Measurements from ENCODE around the gene SPOCD1.
A peak's percentile ranks its signal among the peaks of the same experiment; 100 is the strongest.

The SPOCD1 gene

DNA sequence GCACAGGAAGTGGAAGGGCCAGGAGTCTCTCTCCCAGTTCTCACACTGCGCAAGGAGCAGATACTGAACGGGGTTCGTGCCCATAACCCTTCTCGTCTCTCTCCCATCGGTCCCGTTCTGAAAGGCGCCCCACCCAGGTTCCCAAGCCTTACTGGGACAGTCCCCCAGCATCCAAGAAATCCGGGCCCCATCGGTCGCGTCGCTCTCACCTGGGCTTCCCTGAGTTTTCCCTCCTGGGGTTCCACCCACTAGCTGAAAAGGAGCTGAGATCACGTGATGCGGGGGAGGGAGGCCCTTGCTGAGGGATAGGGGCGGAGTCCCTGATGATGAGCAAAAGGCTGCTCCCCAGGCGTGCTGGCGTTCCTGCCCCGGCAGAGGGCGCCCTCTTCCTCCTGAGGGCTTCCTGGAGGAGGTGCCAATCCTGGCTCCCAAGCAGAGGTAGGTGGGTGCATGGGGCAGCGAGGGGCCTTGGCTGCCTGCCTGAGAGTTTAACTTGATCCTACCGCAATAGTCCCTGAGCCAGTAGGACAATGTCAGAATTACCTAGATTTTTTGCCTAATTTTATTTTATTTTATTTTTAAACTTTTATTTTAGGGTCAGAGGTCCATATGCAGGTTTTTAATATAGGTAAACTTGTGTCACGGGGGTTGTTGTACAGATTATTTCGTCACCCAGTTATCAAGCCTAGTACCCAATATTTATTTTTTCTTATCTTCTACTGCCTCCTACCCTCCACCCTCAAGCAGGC lies at the start of gene SPOCD1:
TSS of gene SPOCD1 (minus strand) at position 271 of the 749 bp plus-strand sequence. CDS start 689 bp downstream, outside the sequence.
- DNase-seq = peak; percentile 90

GRCh38 chr1:31862071-31862470 lies 46.2 kb upstream of the SPOCD1 start:
- no peak for DNase-seq

GRCh38 chr1:31861346-31861745 lies 45.5 kb upstream of the SPOCD1 start:
- no peak for DNase-seq

- no peak for DNase-seq
These were observed 44.8 kb upstream of the SPOCD1 start for GRCh38 chr1:31860581-31860980.

DNA sequence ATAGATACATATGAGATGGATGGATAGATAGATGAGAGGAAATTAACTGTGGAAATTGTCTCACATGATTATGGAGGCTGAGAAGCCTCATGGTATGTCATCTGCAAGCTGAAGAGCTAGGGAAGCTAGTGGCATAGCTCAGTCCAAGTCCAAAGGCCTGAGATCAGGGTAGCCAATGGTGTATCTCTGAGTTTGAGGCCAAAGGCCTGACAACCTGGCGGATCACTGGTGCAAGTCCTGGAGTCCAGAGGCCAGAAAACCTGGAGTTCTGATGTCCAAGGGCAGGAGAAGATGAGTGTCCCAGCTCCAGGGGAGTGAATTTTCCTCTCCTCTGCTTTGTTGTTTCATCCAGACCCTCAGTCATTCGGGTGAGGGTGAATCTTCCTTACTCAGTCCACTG lies 43.9 kb upstream of the SPOCD1 start:
- no peak for DNase-seq

GRCh38 chr1:31859044-31859443 lies 43.2 kb upstream of the SPOCD1 start:
- DNase-seq = no peak

- no peak for DNase-seq
These were observed 42.0 kb upstream of the SPOCD1 start for GRCh38 chr1:31857863-31858262.

DNA sequence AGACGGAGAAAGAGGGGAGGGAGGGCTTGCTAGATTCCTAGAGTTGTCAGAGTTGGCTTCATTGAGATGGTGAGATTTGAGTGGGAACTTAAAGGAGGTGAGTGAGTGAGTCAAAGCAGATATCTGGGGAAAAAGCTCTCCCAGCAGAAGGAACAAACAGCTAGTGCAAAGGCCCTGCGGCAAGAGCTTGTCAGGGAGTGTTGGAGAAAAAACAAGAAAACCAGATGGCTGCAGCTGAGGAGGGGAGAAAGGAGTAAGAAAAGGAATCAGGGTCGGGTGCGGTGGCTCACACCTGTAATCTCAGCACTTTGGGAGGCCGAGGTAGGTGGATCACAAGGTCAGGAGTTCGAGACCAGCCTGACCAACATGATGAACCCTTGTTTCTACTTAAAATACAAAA lies 40.3 kb upstream of the SPOCD1 start:
- DNase-seq = no peak

DNA sequence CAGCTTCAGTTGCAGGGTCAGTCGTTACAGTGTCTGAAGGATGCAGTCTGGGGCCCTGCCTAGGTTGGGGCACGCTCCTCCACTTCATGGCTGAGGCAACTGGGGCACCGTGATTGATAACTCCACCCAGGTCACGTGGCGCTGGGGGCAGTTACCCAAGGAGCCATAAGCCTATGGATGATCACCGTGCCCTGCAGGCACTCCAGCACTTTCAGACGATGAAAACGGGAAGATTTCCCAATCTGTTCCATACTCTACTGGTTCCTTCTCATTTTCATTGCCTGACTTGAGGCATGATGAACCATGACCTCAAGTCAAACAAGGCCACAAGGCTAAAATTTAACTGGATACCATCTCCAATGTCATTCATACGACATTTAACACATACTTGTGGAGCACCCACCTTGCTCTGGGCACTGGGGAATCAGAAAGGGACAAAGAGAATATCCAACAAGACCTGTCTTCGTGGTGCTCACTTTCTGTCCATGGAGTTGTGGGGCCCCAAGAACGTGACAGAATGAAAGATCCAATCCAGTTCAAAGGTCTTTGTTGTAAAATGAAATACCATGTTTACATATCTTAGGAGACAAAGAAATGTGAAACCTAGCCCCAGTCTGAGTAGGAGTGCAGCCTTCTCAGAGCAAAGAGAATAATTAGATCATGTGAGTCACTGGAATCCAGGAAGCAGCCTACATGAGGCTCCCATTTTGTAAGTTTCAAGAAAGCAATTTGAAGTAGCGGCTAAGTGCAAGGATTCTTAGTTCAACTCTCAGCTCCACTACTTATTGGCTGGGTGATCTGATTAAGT lies 39.4 kb upstream of the SPOCD1 start:
- no peak for DNase-seq

DNA sequence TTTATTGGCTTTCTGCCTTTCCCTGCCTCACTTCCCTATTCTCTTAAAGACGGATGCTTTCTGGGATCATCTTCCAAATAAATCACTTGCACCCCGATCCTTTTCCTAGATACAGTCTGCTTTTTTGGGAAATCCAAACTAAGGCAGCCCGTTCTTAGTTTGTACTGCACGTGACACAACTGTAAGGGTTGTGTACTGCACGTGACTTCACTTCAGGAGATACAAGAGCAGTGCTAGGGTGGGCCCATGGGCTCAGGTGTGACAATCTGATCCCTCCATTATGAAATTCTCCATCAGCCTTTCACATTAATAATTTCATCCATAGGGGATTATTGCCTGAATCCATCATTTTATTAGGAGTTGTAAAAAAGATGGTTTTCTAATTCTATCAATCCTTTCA lies 33.8 kb upstream of the SPOCD1 start:
- no peak for DNase-seq

DNA sequence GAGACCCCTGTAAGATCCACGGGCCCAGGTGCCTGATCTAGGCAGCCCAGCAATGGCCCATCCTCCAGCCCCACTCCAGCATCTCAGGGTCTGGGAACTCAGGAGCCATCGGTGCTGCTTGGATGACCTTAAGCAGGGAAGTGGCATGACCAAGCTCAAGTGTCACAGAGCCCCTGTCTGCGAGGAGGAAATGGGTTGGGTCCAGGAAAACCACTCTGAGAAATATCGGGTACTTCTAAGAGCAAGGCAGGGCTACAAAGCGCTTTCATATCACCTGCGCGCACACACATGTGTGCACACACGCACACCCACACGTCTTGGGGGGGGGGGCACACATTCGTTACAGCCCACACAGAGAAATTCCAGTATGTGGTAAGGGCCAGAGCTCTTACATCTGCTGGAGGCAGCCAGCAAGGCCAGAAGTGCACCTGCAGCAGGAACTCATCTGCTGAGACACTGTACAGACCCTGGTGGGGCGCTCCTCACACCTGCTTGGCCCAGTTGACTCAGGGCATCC lies 32.6 kb upstream of the SPOCD1 start:
- DNase-seq = peak; percentile 28

DNA sequence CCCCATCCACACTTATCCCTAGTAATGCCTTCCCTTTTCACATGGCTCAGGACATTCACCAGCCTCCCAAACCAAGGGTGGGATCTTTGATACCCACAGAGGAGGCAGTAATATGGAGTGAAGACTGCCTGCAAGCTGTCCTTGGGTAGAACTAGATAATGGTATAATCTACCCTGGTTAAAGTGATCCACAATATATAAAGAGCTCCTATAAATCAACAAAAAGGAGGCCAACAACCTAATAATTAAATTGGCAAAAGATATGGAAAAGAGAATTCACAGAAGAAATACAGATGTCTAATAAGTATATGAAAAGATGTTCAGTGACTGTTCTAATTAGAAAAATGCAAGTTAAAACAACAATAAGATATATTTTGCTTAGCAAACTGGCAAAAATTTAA lies 30.7 kb upstream of the SPOCD1 start:
- no peak for DNase-seq

- DNase-seq = no peak
These were observed 27.7 kb upstream of the SPOCD1 start for GRCh38 chr1:31843506-31843905.

DNA sequence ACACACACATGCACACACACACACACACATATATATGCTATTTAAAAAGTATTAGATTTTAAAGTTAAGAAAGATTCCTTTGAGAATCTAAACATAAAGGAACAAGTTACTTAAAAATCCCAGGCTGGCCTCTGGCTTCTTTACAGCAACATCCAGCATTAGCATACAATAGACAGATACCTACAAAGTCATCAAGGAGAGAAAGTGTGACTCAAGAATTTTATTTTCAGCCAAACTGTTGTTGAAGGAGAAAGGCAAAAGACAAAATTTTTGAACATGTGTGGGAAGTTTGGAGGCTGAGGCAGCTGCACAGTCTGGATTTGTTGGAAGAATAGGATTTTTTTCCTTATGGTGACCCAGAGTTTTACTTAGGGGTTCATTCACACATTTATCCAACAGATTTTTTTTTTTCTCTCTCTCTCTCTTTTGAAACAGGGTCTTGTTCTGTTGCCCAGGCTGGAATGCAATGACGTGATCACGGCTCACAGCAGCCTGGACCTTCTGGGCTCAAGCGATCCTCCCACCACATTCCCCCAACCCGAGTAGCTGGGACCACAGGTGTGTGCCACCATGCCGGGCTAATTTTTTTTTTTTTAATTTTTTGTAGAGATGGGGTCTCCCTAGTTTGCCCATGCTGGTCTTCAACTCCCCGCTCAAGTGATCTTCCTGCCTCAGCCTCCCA lies 24.0 kb upstream of the SPOCD1 start:
- no peak for DNase-seq

GRCh38 chr1:31837451-31838158 lies 21.8 kb upstream of the SPOCD1 start:
- no peak for DNase-seq

DNA sequence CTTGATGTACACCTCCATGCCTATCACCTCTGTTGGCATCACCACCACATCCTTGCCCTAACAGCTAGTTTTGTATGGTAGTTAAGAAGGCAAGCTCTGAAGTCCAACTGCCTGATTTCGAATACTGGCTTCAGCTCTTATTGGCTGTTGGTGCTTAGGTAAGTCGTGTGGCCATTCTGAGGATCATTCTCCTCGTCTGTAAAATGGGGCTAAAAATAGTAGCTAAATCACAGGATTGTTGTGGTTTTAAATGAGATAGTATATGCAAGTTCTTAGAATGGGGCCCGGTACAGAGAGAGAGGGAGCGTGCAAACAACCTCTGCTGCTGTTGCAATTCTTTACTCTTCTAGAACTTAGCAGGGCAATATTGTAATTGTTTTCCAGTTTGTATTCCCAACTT lies 20.8 kb upstream of the SPOCD1 start:
- DNase-seq = no peak

DNA sequence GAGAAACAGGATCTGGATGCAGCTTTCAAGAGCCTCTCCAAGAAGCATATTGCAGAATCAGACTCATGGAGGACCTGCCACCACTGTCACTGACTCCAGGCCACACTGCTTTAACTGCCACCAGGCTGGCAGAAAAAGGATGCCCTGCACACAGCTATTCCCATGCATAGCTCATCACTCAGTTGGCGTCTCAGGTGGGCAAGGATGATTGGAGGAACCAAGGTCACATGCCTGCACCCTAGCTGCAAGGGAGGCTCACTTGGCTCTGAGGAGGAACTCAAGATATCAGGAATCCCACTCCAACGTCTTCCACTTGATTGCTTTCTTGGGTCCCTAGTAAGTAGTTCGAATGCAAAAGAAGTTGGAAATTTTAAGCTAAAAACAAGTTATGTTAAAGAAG lies 19.6 kb upstream of the SPOCD1 start:
- no peak for DNase-seq

DNA sequence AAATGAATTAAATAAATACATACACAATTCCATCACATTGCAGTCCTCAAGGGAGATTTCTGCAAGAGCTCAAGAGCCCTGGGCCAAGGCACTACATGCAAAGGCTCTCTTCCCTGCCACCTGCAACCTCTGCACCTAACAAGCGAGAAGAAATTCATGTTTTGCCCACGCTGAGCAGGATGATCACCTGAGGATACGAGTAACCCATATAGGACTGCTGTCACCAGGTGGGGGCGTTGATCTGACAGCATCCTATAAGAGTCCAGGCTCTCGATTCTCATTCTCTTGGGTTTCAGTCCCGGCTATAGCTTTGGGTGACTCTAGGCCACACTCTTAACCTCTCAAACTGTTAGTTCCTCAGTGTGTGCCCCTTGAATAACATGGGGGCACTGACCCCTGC lies 18.7 kb upstream of the SPOCD1 start:
- no peak for DNase-seq

GRCh38 chr1:31831397-31832378 lies 15.9 kb upstream of the SPOCD1 start:
- no peak for DNase-seq

DNA sequence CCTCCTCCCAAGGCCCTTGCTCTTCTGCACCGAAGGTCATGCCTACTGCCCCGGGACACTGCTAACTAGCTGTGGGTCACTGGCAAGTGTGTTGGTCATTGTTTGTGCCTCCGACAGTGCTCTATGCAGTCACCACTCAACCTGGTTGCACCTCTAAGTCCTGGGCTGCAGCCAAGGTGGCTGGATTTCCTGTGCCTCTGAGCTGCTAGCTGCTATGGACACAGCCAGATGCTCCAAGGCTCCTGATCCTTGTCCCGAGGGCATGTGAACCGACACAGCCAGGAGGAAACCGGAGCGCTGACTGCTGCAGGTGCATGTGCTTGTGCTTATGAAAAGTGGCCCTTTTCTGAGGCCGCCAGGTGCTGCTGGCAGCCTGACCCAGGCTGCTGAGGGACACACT lies 14.7 kb upstream of the SPOCD1 start:
- DNase-seq = no peak

- DNase-seq = no peak
These were observed 14.2 kb upstream of the SPOCD1 start for GRCh38 chr1:31830065-31830464.
